HFFc6 (cell line): ENCODE results near the gene SLC2A8. TPM values are rescaled to one million over a fixed set of nuclear protein-coding genes. Genes with fewer than 3 reads are reported as not detected.

ENCODE experiments used
- DNase-seq: peaks from one replicate; pipeline ENCODE4 v3.0.0-alpha.2; 2018
- H3K27ac Mint-ChIP-seq: 2 replicates; pipeline ENCODE4 v1.8.0; 2020; ENCODE audit warnings: mild to moderate bottlenecking, mixed read lengths
- H3K27me3 Mint-ChIP-seq: 2 replicates; pipeline ENCODE4 v1.8.0; 2021; ENCODE audit warnings: mild to moderate bottlenecking, moderate library complexity, mixed read lengths; ENCODE audit not compliant: insufficient read depth
- H3K36me3 Mint-ChIP-seq: 2 replicates; pipeline ENCODE4 v1.8.0; 2021; ENCODE audit warnings: low read depth, mixed read lengths
- H3K4me1 Mint-ChIP-seq: 2 replicates; pipeline ENCODE4 v1.8.0; 2020; ENCODE audit warnings: low read depth, mixed read lengths
- H3K4me3 Mint-ChIP-seq: 2 replicates; pipeline ENCODE4 v1.8.0; 2020; ENCODE audit warnings: mild to moderate bottlenecking, moderate library complexity, mixed read lengths
- H3K9me3 Mint-ChIP-seq: 2 replicates; pipeline ENCODE4 v1.8.0; 2020; ENCODE audit warnings: mild to moderate bottlenecking, mixed read lengths
- total RNA-seq, 6 experiments: library from RNA; stranded (reverse); fragmentation: NEBNext Ultra II Directional; extraction: Animal tissue kit (Norgen Biotek cat#: 25700); gene quantifications; 2 replicates in 1 of 6; 3 replicates in 5 of 6; pipeline ENCODE4 v1.2.3, GENCODE V29; 2021
- TF ChIP-seq, protein P1 (sequence below): fragments of 200-600 bp; sonication (generic); IDR thresholded peaks from 2 replicates; pipeline ENCODE4 v1.5.0; 2021; ENCODE audit warnings: antibody characterized with exemption, mild to moderate bottlenecking

The SLC2A8 gene
- total RNA-seq, 6 experiments from 2014 or later: 11.5 to 13.6 (median 12.5) TPM

DNA sequence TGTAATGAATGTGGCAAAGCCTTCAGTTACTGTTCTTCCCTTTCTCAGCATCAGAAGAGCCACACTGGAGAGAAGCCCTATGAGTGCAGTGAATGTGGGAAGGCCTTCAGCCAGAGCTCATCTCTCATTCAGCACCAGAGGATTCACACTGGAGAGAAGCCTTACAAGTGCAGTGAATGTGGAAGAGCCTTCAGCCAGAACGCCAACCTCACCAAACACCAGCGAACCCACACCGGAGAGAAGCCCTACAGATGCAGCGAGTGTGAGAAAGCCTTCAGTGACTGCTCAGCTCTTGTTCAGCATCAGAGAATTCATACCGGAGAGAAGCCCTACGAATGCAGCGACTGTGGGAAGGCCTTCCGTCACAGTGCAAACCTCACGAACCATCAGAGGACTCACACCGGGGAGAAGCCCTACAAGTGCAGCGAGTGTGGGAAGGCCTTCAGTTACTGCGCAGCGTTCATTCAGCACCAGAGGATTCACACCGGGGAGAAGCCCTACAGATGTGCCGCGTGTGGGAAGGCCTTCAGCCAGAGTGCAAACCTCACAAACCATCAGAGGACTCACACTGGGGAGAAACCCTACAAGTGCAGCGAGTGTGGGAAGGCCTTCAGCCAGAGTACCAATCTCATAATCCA, 47.4 kb downstream of the SLC2A8 start:
- peak overlapping the region; percentile 16; the same call in 1 of the 2 replicates for H3K4me3 Mint-ChIP-seq
- peaks cover 70% of the 10 kb centered on the region for H3K9me3 Mint-ChIP-seq
- H3K27ac Mint-ChIP-seq: peak overlapping the region; percentile 63
- peaks cover 84% of the 10 kb centered on the region for H3K36me3 Mint-ChIP-seq
- H3K4me1 Mint-ChIP-seq: peaks cover 35% of the 10 kb centered on the region
- H3K27me3 Mint-ChIP-seq: peaks cover 22% of the 10 kb centered on the region
- no peak for DNase-seq
- TF ChIP-seq, protein P1, sequence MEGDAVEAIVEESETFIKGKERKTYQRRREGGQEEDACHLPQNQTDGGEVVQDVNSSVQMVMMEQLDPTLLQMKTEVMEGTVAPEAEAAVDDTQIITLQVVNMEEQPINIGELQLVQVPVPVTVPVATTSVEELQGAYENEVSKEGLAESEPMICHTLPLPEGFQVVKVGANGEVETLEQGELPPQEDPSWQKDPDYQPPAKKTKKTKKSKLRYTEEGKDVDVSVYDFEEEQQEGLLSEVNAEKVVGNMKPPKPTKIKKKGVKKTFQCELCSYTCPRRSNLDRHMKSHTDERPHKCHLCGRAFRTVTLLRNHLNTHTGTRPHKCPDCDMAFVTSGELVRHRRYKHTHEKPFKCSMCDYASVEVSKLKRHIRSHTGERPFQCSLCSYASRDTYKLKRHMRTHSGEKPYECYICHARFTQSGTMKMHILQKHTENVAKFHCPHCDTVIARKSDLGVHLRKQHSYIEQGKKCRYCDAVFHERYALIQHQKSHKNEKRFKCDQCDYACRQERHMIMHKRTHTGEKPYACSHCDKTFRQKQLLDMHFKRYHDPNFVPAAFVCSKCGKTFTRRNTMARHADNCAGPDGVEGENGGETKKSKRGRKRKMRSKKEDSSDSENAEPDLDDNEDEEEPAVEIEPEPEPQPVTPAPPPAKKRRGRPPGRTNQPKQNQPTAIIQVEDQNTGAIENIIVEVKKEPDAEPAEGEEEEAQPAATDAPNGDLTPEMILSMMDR: no peak

DNA sequence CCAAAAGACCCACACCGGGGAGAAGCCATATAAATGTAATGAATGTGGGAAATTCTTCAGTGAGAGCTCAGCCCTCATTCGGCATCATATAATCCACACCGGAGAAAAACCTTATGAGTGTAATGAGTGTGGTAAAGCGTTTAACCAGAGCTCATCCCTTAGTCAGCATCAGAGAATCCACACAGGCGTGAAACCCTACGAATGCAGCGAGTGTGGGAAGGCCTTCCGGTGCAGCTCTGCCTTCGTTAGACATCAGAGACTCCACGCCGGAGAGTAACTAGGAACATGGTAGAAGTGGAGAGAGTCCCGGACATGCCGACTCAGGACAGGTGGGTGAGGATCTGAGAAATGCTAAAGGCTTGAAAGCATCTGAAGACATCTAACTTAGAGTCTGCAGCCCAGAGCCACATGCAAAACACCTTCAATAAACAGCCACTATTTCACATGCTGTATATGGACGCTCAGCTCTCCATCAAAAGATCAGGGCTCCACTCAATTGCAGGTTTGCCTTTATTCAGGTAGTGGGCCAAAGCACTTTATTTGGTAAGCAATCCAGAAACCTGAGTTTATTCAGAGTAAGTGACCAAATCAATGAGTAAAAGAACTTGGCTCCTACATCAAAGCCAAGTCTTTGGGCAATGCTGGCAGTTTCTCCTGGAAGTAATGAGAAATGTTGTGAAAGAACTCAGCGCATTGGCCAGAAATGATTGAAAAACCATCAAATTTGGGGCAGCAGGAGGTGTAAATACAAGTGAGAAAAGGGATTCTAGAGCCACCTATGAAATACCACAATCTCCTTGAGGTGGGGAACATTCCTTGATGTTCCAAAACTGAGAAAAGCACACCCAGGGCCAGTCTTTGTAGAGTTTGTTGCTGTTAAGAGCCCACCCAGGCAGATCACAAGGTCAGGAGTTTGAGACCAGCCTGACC, 48.2 kb downstream of the SLC2A8 start:
- H3K9me3 Mint-ChIP-seq: peaks cover 76% of the 10 kb centered on the region
- peak overlapping the region; percentile 63 for H3K27ac Mint-ChIP-seq
- H3K4me3 Mint-ChIP-seq: 0 out of 2 replicates have a peak overlapping the region, but pooled peaks have one; percentile 16
- peaks cover 88% of the 10 kb centered on the region for H3K36me3 Mint-ChIP-seq
- TF ChIP-seq, protein P1: no peak
- DNase-seq: peak; percentile 13
- peaks cover 25% of the 10 kb centered on the region for H3K27me3 Mint-ChIP-seq
- peaks cover 42% of the 10 kb centered on the region for H3K4me1 Mint-ChIP-seq

DNA sequence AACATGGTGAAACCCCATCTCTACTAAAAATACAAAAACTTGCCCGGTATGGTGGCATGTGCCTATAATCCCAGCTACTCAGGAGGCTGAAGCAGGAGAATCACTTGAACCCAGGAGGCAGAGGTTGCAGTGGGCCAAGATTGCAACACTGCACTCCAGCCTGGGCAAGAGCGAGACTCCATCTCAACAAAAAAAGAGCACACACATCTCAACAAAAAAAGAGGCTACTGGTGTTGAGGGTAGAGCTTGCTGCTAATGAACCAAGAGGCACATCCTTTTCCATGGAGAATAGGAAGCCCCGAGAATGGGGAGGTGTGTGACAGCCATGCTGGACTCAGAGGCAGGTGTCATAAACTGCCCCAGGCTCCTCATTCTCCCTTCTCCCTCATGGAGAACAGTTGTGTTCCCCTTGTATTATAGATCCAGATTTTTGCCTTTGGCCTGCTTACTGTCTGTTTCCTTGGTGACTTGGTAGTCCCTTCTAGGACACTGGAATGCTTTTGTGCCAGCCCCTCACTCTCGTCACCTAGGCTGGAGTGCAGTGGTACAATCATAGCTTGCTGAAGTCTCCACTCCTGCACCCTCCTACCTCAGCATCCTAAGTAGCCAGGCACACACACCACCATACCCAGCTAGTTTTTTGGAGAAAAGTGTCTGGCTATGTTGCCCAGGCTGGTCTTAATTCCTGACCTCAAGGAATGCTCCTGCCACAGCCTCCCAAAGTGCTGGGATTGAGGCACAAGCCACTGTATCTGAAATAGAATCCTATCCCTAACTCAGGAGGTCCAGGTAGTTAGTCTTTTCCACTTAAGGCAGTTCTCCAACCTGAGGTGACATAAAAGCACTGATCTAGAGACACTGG, 49.1 kb downstream of the SLC2A8 start:
- H3K4me3 Mint-ChIP-seq: 0 out of 2 replicates have a peak overlapping the region, but pooled peaks have one; percentile 17
- TF ChIP-seq, protein P1: no peak
- no peak for DNase-seq
- H3K27me3 Mint-ChIP-seq: peaks cover 33% of the 10 kb centered on the region
- peak overlapping the region; percentile 63 for H3K27ac Mint-ChIP-seq
- H3K36me3 Mint-ChIP-seq: peaks cover 88% of the 10 kb centered on the region
- H3K4me1 Mint-ChIP-seq: peaks cover 46% of the 10 kb centered on the region
- peaks cover 77% of the 10 kb centered on the region for H3K9me3 Mint-ChIP-seq

DNA sequence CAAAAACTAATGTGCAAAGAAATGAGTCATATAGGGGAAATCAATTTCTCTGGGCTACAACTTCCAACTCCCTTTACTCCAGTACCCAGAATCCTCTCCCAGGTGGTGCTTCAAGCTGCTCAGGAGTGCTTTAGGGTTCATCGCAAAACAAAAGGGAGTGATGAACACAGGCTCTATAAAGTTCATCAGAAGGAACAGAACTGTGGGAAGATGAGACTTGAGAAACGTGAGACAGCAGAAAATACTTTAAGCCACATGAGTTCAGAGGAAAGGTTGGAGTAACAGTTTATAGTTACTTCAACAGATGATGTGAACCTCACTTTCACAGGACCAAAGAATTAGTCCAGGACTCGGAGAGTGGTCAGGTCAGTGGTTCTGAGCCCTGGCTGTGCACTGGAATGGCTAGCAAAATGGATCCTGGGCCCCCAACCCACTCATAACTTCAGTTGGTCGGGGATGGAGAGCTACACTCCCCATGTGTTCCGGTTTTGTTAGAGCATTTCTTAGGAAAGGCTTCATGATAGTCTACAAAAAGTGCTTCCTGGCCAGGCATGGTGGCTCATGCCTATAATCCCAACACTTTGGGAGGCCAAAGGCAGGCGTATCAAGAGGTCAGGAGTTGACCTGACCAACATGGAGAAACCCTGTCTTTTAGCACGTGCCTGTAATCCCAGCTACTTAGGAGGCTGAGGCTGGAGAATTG, 49.9 kb downstream of the SLC2A8 start:
- Mint-ChIP-seq H3K27ac (peak overlapping the region; percentile 94), H3K9me3 (peaks cover 74% of the 10 kb centered on the region), H3K36me3 (peaks cover 88% of the 10 kb centered on the region), H3K27me3 (peaks cover 35% of the 10 kb centered on the region), H3K4me3 (peak overlapping the region; percentile 97; the same call in 1 of the 2 replicates), H3K4me1 (peaks cover 46% of the 10 kb centered on the region)
- TF ChIP-seq, protein P1: no peak
- no peak for DNase-seq
